ENCODE data around the gene GTF2H4.
"Not testable (repeated sequence)": the region's sequence is repeated elsewhere in the genome, so short reads cannot be mapped to it uniquely, and the experiment has no call there.

The GTF2H4 gene

GRCh38 chr6:30895343-30895742 is 12.7 kb upstream of the GTF2H4 start:
- no peak for DNase-seq

DNA sequence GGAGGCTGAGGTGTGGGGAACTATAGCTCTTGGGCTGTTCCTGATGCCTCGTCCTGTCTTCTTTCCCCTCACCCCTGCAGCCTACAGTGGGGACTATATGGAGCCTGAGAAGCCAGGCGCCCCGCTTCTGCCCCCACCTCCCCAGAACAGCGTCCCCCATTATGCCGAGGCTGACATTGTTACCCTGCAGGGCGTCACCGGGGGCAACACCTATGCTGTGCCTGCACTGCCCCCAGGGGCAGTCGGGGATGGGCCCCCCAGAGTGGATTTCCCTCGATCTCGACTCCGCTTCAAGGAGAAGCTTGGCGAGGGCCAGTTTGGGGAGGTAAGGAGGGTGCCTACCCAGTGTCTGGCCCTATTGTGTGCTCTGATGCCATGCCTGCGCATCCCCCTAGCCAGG is 11.5 kb upstream of the GTF2H4 start:
- DNase-seq, result no peak

GRCh38 chr6:30897882-30898281 is 10.1 kb upstream of the GTF2H4 start:
- no peak for DNase-seq

GRCh38 chr6:30898750-30899360 is 9.2 kb upstream of the GTF2H4 start:
- no peak for DNase-seq

- DNase-seq, result no peak
Observed at GRCh38 chr6:30900863-30901417, 7.1 kb upstream of the GTF2H4 start.

DNA sequence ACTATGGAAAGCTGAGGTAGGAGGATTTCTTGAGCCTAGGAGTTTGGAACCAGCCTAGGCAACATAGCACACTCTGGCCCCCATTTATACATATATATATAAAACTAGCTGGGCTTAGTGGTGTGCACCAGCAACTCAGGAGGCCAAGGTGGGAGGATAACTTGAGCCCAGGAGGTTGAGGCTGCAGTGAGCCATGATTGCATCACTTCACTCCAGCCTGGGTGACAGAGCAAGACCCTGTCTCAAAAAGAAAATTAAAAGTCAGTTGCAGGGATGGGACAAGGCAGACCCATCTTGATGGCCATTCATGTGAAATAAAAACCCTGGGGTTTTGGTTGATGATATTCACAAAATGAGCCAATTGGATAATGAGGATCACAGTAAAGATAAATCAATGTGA is 6.6 kb upstream of the GTF2H4 start:
- no peak for DNase-seq

GRCh38 chr6:30902196-30902595 is 5.8 kb upstream of the GTF2H4 start:
- not testable (repeated sequence) for DNase-seq

DNA sequence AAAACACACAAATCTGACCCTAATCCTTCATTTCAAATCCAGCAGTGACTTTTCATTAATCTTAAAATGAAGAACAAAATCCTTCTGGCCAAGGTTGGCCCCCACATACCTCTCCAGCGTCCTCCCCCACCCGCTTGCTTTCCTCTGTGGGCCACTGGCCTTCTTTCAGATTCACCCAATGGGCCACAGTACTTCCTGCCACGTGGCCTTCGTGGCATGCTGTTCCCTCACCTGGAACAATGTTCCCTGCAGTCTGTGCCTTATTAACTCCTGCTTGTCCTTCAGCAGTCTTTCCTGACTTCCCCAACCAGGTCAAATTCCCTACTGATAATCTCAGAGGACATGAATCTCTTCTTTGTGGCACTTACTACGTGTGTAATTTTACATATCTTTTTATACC is 5.3 kb upstream of the GTF2H4 start:
- no peak for DNase-seq

- no peak for DNase-seq
Observed at GRCh38 chr6:30903236-30903635, 4.8 kb upstream of the GTF2H4 start.

DNA sequence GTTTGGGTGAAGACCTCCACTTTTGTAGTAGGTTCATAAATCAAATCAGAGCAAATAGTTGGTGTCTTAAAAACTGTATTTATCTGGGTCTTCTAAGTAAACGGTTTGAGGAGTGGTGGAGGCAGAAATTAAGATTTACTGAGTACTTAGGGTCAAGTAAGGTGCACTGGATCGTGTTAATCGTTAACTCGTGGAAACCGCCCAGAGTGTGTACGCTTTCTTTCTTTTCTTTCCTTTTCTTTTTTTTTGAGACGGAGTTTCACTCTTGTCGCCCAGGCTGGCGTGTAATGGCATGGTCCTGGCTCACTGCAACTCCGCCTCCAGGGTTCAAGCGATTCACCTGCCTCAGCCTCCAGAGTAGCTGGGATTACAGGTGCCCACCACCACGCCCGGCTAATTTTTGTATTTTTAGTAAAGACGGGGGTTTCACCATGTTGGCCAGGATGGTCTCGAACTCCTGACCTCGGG is 683 bp upstream of the GTF2H4 start:
- DNase-seq, result peak; percentile 6

- no peak for DNase-seq
Observed at GRCh38 chr6:30908700-30909099, 693 bp downstream of the GTF2H4 start.

DNA sequence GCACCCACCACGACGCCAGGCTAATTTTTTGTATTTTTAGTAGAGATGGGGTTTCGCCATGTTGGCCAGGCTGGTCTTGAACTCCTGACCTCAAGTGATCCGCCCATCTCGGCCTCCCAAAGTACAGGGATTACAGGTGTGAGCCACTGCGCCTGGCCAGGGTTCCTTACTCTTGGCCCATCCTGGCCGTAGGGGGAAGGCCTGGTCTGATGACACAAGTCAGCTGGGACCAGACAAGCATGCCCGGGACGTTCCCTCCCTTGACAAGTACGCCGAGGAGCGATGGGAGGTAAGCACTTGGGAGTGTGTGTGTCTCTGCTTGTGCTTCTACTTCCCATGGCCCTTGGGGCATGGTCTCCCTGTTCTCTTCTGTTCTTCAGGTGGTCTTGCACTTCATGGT is 2.5 kb downstream of the GTF2H4 start:
- not testable (repeated sequence) for DNase-seq

DNA sequence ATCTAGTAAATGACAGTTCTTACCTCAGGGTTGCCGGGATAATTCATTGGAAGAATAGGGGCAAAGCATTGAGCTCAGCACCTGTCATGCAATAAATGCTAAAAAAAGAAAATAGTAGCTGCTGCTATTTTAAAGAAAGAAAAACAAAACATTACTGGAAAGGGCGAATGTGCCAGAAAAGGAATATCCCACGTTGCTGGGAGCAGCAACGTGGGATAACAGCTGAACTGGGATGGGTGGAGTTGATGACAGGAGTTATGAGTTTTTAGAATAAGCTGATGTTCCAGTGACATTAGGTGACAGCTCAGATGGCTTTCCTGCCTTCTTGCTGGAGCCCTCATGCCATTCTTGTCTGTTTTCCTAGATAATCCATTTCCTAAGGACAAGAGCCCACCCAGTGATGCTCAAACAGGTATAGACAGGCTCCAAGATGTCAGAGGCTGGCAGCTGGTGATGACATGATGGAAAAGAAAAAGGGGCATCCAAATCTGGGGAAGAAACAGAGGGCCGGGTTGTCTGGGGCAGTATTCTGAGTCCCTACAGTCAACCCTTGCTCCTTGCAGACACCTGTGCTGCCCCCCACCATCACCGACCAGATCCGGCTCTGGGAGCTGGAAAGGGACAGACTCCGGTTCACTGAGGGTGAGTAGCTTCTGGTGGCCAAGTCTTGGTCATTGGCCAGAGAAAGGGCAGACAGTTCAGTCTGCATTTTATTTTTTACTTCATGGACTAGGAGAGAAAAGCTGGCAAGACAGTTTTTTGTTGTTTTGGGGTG is 4.9 kb downstream of the GTF2H4 start:
- DNase-seq, result no peak

GRCh38 chr6:30913721-30914075 is 5.7 kb downstream of the GTF2H4 start:
- DNase-seq, result no peak

DNA sequence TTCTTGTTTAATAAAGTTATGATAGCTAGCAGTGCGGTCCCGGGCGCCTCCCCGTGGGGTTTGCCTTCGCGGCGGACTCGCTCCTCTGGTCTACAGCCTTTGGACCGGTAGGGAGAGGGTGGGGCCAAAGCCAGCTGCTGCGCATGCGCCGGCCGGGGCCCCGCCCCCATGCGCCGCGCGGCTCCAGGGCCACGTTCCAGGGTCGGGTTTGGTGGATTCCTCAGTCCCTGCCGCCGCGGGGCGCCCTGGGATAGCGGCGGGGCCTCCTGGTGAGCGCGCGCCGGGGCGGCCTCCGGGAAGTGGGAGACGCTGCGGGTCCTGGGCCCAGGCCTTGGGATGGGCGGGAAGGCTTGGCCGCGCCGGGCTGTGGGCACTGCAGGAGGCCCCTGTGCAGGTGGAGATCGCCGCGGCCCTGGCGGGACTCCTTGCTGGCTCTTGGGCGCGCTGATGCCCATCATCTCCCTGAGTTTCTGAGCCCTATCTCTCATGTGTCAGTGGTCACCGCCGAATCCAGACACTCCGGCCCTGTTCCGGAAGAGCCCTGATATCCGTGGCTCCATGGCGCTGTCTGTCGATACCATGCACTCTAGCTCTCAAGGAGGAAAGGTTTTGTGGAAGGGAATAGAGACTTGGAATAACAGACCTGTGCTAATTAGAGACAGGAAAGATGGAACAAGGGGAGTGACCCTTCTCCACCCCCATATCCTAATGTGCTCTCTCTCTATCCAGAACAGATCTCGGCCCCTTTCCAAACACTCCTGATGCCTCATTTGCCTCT is 6.3 kb downstream of the GTF2H4 start, which contains the start of gene VARS2:
VARS2 (plus strand) TSS at position 163 of the 778 bp plus-strand sequence; CDS start at position 762, 599 bp downstream.
- DNase-seq, result peak; percentile 83

DNA sequence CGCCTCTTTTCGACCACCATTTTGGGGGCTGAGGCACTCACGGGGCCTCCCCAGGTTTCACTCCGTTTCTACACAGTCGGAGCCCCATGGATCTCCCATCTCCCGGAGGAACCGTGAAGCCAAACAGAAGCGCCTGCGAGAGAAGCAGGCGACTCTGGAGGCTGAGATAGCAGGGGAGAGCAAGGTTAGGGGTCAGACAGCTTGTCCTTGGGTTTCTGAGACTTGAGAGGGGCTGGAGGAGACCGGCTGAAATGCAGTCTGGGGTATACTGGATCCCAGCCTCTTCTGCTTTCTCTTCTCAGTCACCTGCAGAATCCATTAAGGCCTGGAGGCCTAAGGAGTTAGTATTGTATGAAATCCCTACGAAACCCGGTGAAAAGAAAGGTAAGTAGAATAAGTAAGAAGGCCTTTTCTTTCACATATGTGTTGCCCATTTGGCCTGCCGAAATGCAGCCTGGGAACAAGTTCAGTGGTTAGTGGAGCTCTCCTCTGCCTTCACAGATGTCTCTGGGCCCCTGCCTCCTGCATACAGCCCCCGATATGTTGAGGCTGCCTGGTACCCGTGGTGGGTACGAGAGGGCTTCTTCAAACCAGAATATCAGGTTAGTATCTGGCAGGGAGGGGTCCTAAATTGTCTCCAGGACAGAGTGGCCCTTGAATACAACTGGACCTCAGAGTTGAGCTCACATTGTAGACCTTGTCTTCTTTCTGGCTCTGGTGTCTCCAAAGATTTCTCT is 7.0 kb downstream of the GTF2H4 start:
- no peak for DNase-seq

GRCh38 chr6:30915591-30915946 is 7.6 kb downstream of the GTF2H4 start:
- peak; percentile 71 for DNase-seq

- DNase-seq, result no peak
Observed at GRCh38 chr6:30917041-30917440, 9.0 kb downstream of the GTF2H4 start.

GRCh38 chr6:30917487-30917886 is 9.5 kb downstream of the GTF2H4 start:
- no peak for DNase-seq

DNA sequence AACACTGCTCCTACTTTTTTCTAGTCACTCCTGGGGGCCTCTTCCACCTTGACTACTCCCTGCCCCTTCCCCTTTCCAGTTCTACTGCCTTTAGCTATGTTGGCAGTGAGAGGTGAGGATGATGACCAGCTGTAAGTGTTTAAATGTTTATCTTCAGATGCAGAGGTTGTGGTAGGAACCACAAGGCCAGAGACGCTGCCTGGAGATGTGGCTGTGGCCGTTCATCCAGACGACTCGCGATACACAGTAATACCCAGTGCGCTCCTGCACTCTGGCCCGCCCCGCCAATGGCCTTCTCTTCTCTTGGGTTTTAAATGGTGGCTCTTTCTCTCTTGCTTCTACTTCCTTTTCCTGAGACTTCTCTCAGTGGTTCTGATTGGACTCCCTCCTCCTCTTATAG is 10.7 kb downstream of the GTF2H4 start:
- no peak for DNase-seq

- no peak for DNase-seq
Observed at GRCh38 chr6:30922447-30922852, 14.4 kb downstream of the GTF2H4 start.

GRCh38 chr6:30924040-30924627 is 16.1 kb downstream of the GTF2H4 start:
- not testable (repeated sequence) for DNase-seq

Data from kidney glomerular epithelial cell (primary cell).